Right atrium auricular region (tissue), 2 donors: ENCODE results near the gene KMT2D. TPM values are rescaled to one million over a fixed set of nuclear protein-coding genes. Genes with fewer than 3 reads are reported as not detected.

Experiments used
- DNase-seq: peaks from one replicate; pipeline ENCODE4 v3.0.0-alpha.2; 2019; ENCODE audit warnings: low spot score
- H3K27ac ChIP-seq, 2 donors: fragments of 200-600 bp; sonication (generic); 1 replicate in 1 of 2; 2 replicates in 1 of 2; pipeline ENCODE4 v1.5.1; 2016 to 2019
- H3K27me3 ChIP-seq, 2 donors: fragments of 200-600 bp; sonication (generic); one replicate each; pipeline versions ENCODE4 v1.5.1 to v1.6.0; 2017 to 2019
- H3K36me3 ChIP-seq: fragments of 200-600 bp; sonication (generic); one replicate; pipeline ENCODE4 v1.5.1; 2016
- H3K4me1 ChIP-seq, 2 donors: fragments of 200-600 bp; sonication (generic); one replicate each; pipeline versions ENCODE4 v1.5.1 to v1.6.0; 2017 to 2019
- H3K4me3 ChIP-seq, 2 donors: fragments of 200-600 bp; sonication (generic); 1 replicate in 1 of 2; 2 replicates in 1 of 2; pipeline ENCODE4 v1.5.1; 2017 to 2019; ENCODE audit warnings: mild to moderate bottlenecking in 1 of 2, moderate library complexity in 1 of 2
- H3K9me3 ChIP-seq, 2 donors: fragments of 200-600 bp; sonication (generic); one replicate each; pipeline ENCODE4 v1.5.1; 2019
- CTCF ChIP-seq, 2 donors: fragments of 200-600 bp; sonication (generic); IDR thresholded peaks; one replicate each; pipeline ENCODE4 v1.5.1; 2019; ENCODE audit warnings: antibody characterized with exemption in 2 of 2
- total RNA-seq, 2 donors: library from RNA; depleted of rRNA; stranded (reverse); fragments of >200 nt; gene quantifications; one replicate each; pipeline ENCODE4 v1.1.0, GENCODE V29; 2016

Gene KMT2D
- total RNA-seq, 2 donors from 2014 or later, result 39.9 to 49.1 TPM

- Histone ChIP-seq H3K9me3 (no peaks in the 10 kb centered on the region), H3K4me3 (no peak overlapping the region), H3K4me1 (no peaks in the 10 kb centered on the region), H3K27me3 (no peaks in the 10 kb centered on the region), H3K36me3 (peaks cover 93% of the 10 kb centered on the region), H3K27ac (no peak overlapping the region)
- no peak for DNase-seq
- TF ChIP-seq CTCF (IDR thresholded peaks at IDR 0.05), result no peak
Measured at GRCh38 chr12:49038291-49038955, 22.2 kb downstream of the KMT2D start.

GRCh38 chr12:49037947-49038237 lies 22.7 kb downstream of the KMT2D start:
- peaks cover 93% of the 10 kb centered on the region for H3K36me3 ChIP-seq
- no peak for DNase-seq
- H3K9me3 ChIP-seq, result no peaks in the 10 kb centered on the region
- H3K4me3 ChIP-seq, result no peak overlapping the region
- TF ChIP-seq CTCF (IDR thresholded peaks at IDR 0.05), result no peak
- no peak overlapping the region for H3K27ac ChIP-seq
- no peaks in the 10 kb centered on the region for H3K27me3 ChIP-seq
- no peaks in the 10 kb centered on the region for H3K4me1 ChIP-seq

GRCh38 chr12:49037111-49037946 lies 23.3 kb downstream of the KMT2D start:
- DNase-seq, result no peak
- TF ChIP-seq CTCF (IDR thresholded peaks at IDR 0.05), result no peak
- Histone ChIP-seq H3K9me3 (no peaks in the 10 kb centered on the region), H3K27ac (no peak overlapping the region), H3K4me3 (no peak overlapping the region), H3K36me3 (peaks cover 93% of the 10 kb centered on the region), H3K27me3 (no peaks in the 10 kb centered on the region), H3K4me1 (no peaks in the 10 kb centered on the region)

GRCh38 chr12:49036029-49036428 lies 24.6 kb downstream of the KMT2D start:
- H3K4me1 ChIP-seq, result no peaks in the 10 kb centered on the region
- no peaks in the 10 kb centered on the region for H3K9me3 ChIP-seq
- no peak for TF ChIP-seq CTCF (IDR thresholded peaks at IDR 0.05)
- no peak overlapping the region for H3K27ac ChIP-seq
- no peak overlapping the region for H3K4me3 ChIP-seq
- DNase-seq, result no peak
- peaks cover 93% of the 10 kb centered on the region for H3K36me3 ChIP-seq
- H3K27me3 ChIP-seq, result no peaks in the 10 kb centered on the region

GRCh38 chr12:49034286-49034622 lies 26.3 kb downstream of the KMT2D start:
- no peak for TF ChIP-seq CTCF (IDR thresholded peaks at IDR 0.05)

More at GRCh38 chr12:49034286-49034622, 26.3 kb downstream of the KMT2D start:
- Histone ChIP-seq H3K27ac (no peak overlapping the region), H3K9me3 (no peaks in the 10 kb centered on the region), H3K36me3 (peaks cover 84% of the 10 kb centered on the region), H3K27me3 (no peaks in the 10 kb centered on the region), H3K4me3 (no peak overlapping the region), H3K4me1 (no peaks in the 10 kb centered on the region)
- DNase-seq, result no peak
